ENCODE results near the gene PPL.

- TF ChIP-seq EP300 (IDR thresholded peaks at IDR 0.05; ENCODE audit: borderline replicate concordance) (no peak), CREB1 (IDR thresholded peaks at IDR 0.05; ENCODE audit: low read depth) (no peak), REST (IDR thresholded peaks at IDR 0.05; ENCODE audit: low read depth) (no peak), RAD21 (IDR thresholded peaks at IDR 0.05; ENCODE audit: low read depth) (no peak)
- TF ChIP-seq, protein P1, sequence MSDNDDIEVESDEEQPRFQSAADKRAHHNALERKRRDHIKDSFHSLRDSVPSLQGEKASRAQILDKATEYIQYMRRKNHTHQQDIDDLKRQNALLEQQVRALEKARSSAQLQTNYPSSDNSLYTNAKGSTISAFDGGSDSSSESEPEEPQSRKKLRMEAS (IDR thresholded peaks at IDR 0.05) = no peak
- TF ChIP-seq, protein P2, sequence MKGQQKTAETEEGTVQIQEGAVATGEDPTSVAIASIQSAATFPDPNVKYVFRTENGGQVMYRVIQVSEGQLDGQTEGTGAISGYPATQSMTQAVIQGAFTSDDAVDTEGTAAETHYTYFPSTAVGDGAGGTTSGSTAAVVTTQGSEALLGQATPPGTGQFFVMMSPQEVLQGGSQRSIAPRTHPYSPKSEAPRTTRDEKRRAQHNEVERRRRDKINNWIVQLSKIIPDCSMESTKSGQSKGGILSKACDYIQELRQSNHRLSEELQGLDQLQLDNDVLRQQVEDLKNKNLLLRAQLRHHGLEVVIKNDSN (IDR thresholded peaks at IDR 0.05) = no peak
These were observed 86.7 kb downstream of the PPL start for GRCh38 chr16:4850211-4850610.
